Fibroblast of the aortic adventitia (primary cell): ENCODE results near the gene EDAR. TPM values are rescaled to one million over a fixed set of nuclear protein-coding genes. Genes with fewer than 3 reads are reported as not detected.

Experiments used
- DNase-seq: peaks from one replicate; pipeline ENCODE4 v3.0.0-alpha.2; 2010; ENCODE audit warnings: low read depth
- H3K4me3 ChIP-seq: 2 replicates; pipeline ENCODE4 v1.5.1; 2011; ENCODE audit warnings: low read depth, mild to moderate bottlenecking, control low read depth, low read length, moderate library complexity
- total RNA-seq: library from RNA; depleted of rRNA; stranded (reverse); fragments of >200 nt; gene quantifications from 2 replicates; pipeline ENCODE4 v1.2.3, GENCODE V29; 2012; ENCODE audit warnings: low replicate concordance
- TF ChIP-seq, protein P1 (sequence below): IDR thresholded peaks from 2 replicates; pipeline ENCODE4 v1.5.1; 2011; ENCODE audit warnings: mild to moderate bottlenecking, low read length, control low read depth, inconsistent platforms; ENCODE audit not compliant: insufficient read depth

The EDAR gene
- total RNA-seq: not detected in 2 replicates

- H3K4me3 ChIP-seq: no peak within 1 kb of the TSS
- TF ChIP-seq, protein P1, sequence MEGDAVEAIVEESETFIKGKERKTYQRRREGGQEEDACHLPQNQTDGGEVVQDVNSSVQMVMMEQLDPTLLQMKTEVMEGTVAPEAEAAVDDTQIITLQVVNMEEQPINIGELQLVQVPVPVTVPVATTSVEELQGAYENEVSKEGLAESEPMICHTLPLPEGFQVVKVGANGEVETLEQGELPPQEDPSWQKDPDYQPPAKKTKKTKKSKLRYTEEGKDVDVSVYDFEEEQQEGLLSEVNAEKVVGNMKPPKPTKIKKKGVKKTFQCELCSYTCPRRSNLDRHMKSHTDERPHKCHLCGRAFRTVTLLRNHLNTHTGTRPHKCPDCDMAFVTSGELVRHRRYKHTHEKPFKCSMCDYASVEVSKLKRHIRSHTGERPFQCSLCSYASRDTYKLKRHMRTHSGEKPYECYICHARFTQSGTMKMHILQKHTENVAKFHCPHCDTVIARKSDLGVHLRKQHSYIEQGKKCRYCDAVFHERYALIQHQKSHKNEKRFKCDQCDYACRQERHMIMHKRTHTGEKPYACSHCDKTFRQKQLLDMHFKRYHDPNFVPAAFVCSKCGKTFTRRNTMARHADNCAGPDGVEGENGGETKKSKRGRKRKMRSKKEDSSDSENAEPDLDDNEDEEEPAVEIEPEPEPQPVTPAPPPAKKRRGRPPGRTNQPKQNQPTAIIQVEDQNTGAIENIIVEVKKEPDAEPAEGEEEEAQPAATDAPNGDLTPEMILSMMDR: peak; percentile 41
- no peak for DNase-seq
Observed at GRCh38 chr2:108988796-108989713, at the start of gene EDAR. Gene EDAR, minus strand, starts transcription at chr2:108989220. Its CDS starts 58,206 bp downstream, at chr2:108931014.

GRCh38 chr2:109033171-109033570 is 44.2 kb upstream of the EDAR start:
- TF ChIP-seq, protein P1: no peak

DNA sequence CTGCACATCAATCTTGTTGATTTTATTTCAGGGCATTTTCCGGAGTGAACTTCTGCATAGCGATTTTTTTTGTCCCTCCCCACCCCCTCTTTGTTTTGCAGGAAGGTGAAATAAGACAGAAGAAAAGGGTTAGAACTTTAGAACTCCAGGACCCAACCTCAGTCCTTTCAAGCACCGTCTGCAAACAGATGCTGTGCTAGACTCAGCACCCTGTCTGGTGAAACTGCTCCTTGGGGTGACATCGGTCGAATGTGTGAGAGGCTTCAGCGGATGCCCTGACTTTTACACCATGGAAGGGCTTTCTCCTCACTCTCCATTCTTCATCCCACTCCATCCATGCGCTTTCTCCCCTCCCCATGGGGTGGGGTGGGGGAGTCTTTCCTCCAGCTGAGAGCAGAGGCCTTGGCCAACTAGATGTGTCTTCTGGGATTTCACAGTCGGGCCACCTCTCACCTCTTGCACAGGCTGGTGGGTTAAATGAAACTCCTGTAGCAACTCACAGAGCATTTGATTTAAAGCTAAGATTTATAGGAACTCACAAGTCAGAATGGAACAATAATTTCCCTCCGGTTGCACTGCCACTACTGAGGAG is 43.3 kb upstream of the EDAR start:
- H3K4me3 ChIP-seq: peak overlapping the region; percentile 50
- no peak for DNase-seq
- TF ChIP-seq, protein P1: no peak

More at GRCh38 chr2:109033171-109033570, 44.2 kb upstream of the EDAR start:
- no peak for DNase-seq
- H3K4me3 ChIP-seq: no peak overlapping the region

GRCh38 chr2:109031476-109032228 is 42.6 kb upstream of the EDAR start:
- TF ChIP-seq, protein P1: no peak
- H3K4me3 ChIP-seq: peak overlapping the region; percentile 50
- DNase-seq: peak; percentile 20

GRCh38 chr2:109030870-109031475 is 42.0 kb upstream of the EDAR start:
- TF ChIP-seq, protein P1: no peak
- DNase-seq: no peak
- no peak overlapping the region for H3K4me3 ChIP-seq
